Activated CD4-positive, alpha-beta T cell treated with anti-CD3 and anti-CD28 coated beads, Interleukin-2, amount 50 U/mL, for 16 hours (primary cell): ENCODE measurements around the gene KLC1.
"Not testable (repeated sequence)": the region's sequence is repeated elsewhere in the genome, so short reads cannot be mapped to it uniquely, and the experiment has no call there.

Experiments used
- DNase-seq: peaks from one replicate; pipeline ENCODE4 v3.0.0-alpha.2; 2020

The KLC1 gene

GRCh38 chr14:103626146-103626850 lies 2.7 kb upstream of the KLC1 start:
- no peak for DNase-seq

GRCh38 chr14:103627073-103628025 lies 1.7 kb upstream of the KLC1 start:
- no peak for DNase-seq

GRCh38 chr14:103628221-103628683 lies 759 bp upstream of the KLC1 start:
- DNase-seq = no peak

DNA sequence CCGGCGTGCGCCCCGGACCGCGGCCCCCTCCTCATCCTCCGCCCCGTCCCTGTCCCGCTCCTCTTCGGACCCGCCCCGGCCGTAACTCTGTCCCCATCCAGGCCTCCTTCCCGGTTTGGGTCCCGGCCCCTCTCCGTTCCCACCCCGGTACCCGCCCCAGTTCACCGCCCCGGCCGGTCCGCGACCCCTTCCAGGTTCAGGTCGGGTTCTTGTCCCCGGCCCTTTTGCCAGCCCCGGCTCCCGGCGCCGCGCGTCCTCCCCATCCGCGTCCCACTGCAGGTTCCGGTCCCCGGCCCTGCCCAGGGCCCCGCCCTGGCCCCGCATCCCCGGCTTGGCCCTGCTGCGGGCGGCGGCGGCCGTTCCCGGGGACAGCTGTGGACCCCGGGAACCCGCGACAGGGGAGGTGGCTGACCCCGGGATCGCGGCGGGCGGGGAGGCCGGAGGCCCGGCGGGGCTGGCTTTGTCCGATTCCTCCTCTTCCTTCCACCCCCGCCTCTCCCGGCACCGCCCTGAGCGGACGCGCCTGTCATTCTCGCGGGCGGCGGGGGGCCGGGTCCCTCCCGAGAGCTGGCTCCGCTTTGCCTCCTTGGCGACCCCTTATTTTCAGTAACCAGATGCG lies 601 bp downstream of the KLC1 start:
- peak; percentile 52 for DNase-seq

DNA sequence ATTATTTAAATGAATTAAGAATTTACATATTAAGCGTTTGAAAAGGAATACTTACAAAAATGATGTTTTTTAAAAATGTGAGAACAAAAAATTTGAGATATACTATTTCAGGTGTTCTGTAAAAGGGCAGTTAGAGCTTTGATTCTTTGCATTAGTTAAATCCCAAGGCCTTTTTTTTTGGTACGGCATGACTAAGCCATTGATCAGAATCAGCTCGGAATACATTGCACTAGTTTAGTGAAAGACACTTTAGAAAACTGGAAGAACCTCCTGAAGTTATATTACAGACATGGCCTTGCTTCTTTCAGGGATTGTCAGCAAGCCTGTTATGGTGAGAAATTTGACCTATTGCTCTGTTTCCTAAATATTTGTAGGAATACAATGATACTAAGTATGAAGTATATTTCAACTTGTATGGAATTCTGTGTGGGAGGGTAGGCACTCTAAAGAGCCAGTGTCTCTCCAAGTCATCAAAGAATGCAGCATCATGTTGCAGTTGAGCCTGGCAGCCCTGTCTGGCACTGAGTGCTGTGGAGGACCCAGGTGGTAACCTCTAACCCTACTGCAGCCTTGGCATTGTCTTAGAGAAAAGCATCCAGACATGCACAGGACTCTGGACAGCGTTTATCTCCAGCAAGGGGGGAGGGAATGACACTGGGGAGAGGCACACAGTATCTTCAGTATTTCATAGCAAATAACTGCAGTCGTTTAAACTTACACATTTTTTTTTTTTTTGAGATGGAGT lies 1.5 kb downstream of the KLC1 start:
- no peak for DNase-seq

DNA sequence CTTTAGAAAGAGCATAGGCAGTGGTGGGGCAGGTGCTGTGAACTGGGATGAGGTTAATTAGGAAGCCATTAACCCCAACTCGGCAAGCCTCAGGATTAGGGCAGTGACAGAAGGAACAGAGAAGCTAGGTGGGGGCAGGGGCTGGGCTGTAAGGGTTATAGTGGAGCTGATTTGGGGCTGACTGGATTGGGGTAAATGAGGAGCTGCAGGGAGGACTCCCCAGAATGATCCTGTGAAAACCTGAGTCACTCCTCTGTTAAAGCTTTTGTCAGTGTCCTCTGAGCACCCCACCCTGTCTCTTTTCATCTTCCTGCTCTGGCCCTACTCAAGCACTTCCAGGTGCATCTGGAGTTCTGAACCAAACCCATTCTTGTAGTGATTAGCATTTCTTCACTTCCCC lies 4.4 kb downstream of the KLC1 start:
- DNase-seq = no peak

DNA sequence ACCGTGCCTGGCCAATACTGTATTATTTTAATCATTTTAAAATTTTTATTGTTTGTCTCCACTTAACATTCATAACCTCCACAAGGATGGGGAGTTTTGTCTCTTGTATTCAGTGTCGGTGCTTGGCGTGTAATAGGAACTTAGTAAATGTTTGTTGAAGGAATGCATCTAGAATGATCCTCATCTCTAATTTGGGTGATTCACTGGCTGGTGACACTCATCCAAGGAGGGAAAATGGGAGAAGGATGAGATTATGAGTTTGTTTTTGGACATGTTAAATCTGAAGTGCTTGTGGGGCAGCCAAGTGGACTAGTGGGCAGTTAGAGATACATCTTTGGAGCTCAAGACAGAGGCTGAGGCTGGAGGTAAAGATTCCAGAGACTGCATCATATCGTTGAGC lies 5.1 kb downstream of the KLC1 start:
- DNase-seq = no peak

GRCh38 chr14:103638594-103638993 lies 9.6 kb downstream of the KLC1 start:
- no peak for DNase-seq

- no peak for DNase-seq
Measured at GRCh38 chr14:103641161-103641560, 12.2 kb downstream of the KLC1 start.

DNA sequence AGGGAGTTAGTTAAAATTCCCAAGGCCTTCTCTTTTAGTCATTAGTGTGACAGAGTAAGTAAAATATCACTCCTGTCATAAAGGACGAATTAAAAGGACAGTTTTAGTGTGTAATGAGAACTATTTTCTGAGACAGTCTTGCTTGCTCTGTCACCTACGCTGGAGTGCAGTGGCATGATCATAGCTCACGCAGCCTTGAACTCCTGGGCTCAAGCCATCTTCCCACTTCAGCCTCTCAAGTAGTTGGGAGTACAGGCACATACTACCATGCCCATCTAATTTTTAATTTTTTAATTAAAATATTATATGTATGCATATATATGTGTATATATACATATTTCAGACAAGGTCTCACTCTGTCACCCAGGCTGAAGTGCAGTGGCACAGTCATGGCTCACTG lies 17.2 kb downstream of the KLC1 start:
- no peak for DNase-seq

GRCh38 chr14:103649001-103649400 lies 20.0 kb downstream of the KLC1 start:
- no peak for DNase-seq

GRCh38 chr14:103650213-103650612 lies 21.2 kb downstream of the KLC1 start:
- no peak for DNase-seq

GRCh38 chr14:103651585-103651984 lies 22.6 kb downstream of the KLC1 start:
- no peak for DNase-seq

- no peak for DNase-seq
Measured at GRCh38 chr14:103652806-103653205, 23.8 kb downstream of the KLC1 start.

DNA sequence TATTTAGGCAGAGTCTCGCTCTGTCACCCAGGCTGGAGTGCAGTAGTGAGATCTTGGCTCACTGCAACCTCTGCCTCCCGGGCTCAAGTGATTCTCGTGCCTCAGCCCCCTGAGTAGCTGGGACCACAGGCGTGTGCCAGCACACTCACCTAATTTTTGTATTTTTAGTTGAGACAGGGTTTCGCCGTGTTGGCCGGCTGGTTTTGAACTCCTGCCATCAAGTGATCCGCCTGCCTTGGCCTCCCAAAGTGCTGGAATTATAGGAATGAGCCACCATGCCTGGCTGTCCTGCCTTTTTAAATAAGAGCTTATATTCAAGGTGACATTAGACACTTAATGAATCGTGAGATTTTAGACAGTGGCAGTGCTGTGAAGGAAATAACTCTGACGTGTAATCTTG lies 24.3 kb downstream of the KLC1 start:
- DNase-seq = not testable (repeated sequence)

DNA sequence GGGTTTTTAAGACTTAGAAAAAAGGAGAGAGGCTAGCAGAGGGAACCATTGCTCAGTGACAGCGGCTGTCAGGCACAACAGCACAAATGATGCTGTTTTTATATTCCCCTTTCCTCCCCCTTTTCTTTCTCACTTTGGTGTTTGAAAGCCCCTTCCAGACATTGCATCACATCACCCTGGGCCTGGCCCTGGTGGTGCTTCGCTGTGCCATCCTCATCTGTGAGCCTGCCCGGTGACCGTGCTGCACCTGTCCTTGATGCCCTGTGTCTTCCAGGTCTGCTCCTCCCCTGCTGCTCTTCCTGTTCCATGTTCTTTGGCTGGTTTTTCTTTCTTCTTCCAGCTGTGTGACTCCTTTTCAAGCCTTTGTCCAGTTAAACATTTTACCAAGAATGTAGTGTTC lies 24.8 kb downstream of the KLC1 start:
- no peak for DNase-seq

GRCh38 chr14:103654619-103655018 lies 25.6 kb downstream of the KLC1 start:
- DNase-seq = no peak

- DNase-seq = no peak
Measured at GRCh38 chr14:103656031-103656755, 27.2 kb downstream of the KLC1 start.

DNA sequence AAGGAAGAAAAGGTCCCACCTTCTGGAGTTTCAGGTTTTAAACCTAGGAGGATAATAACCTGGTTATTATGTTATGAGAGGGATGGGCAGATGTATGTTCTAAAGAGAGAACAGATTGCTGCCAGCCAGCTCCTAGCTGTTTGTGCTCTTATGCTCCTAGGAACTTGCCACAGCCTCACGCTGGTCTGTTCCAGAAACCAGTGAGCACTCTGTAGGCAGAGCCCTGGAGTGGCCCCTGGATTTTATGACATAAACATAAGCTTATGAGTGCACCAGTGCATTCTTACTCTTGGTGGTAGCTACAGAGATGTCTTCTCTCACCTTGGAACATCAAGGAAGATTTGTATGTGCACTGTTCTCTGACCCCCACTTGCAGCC lies 27.7 kb downstream of the KLC1 start:
- no peak for DNase-seq

DNA sequence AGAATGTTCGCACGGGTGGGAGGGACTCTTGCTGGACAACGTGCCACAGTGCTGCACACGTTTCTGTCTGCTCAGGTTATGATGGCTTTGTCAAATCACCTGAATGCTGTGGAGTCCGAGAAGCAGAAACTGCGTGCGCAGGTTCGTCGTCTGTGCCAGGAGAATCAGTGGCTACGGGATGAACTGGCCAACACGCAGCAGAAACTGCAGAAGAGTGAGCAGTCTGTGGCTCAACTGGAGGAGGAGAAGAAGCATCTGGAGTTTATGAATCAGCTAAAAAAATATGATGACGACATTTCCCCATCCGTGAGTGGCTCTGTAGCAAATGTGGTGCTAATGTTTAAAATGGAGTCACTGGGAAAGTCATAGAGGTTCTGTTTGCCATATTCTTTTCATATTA lies 28.5 kb downstream of the KLC1 start:
- no peak for DNase-seq

DNA sequence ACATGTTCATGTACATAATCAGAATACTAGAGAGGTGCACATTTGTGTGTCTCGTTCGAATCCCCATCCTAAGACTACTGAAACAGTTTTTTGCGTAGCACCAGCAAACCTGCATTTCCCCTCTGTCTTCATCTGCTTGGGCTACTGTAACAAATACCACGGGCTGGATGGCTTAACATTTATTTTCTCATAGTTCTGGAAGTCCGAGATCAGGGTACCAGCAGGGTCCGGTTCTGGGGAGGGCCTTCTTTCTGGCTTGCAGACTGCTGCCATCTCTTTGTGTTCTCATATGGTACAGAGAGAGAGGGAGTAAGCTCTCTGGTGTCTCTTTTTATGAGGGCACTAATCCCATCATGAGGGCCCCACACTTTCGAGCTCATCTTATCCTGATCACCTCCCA lies 30.6 kb downstream of the KLC1 start:
- no peak for DNase-seq

- no peak for DNase-seq
Measured at GRCh38 chr14:103662029-103662428, 33.0 kb downstream of the KLC1 start.
